IMR-90 (cell line): ENCODE data around the gene ACIN1. TPM values are rescaled to one million over a fixed set of nuclear protein-coding genes. Genes with fewer than 3 reads are reported as not detected.

Experiments
- ATAC-seq: fragments of 200-7000 bp; cut with Tn5 transposase; 2 replicates; pipeline ENCODE4 v1.9.1; 2020; ENCODE audit warnings: low read depth, mild to moderate bottlenecking, moderate library complexity
- BruUV-seq: library from RNA; stranded (reverse); fragments of 400-500 nt; replicated peaks from 2 replicates; lab custom pipeline; 2021; lab: Mats Ljungman, UMichigan
- CTCF ChIA-PET: fragments of 300-600 bp; formaldehyde crosslinking; extraction: SDS; loops from one replicate; lab custom pipeline; 2021; ENCODE audit warnings: antibody characterized with exemption; lab: Yijun Ruan, JAX
- POLR2A ChIA-PET: fragments of 300-600 bp; sonication (Branson Sonifier 250); formaldehyde crosslinking; loops from one replicate; lab custom pipeline; 2022; ENCODE audit warnings: antibody characterized with exemption; ENCODE audit not compliant: unreplicated experiment; lab: Charles Lee
- DNase-seq: peaks from one replicate; pipeline ENCODE4 v3.0.0; 2013
- H2AFZ ChIP-seq: replicated peaks from 2 replicates; pipeline ENCODE3; 2013; ENCODE audit warnings: low read length, mild to moderate bottlenecking; ENCODE audit not compliant: poor library complexity
- H2AK5ac ChIP-seq: 2 replicates; pipeline ENCODE4 v1.6.1; 2013; ENCODE audit warnings: low read depth, low read length, inconsistent platforms
- H2AK9ac ChIP-seq: replicated peaks from 2 replicates; pipeline ENCODE3; 2013; ENCODE audit warnings: mild to moderate bottlenecking, low read depth, low read length, moderate library complexity; ENCODE audit not compliant: poor library complexity
- H2BK120ac ChIP-seq: 2 replicates; pipeline ENCODE4 v1.6.1; 2013; ENCODE audit warnings: low read depth, low read length, inconsistent platforms
- H2BK15ac ChIP-seq: 3 replicates; pipeline ENCODE4 v1.6.1; 2013; ENCODE audit warnings: low read depth, low read length, inconsistent platforms
- H2BK20ac ChIP-seq: 2 replicates; pipeline ENCODE4 v1.6.1; 2013; ENCODE audit warnings: low read depth, mild to moderate bottlenecking, inconsistent platforms, low read length, moderate library complexity
- H2BK5ac ChIP-seq: 2 replicates; pipeline ENCODE4 v1.6.1; 2013; ENCODE audit warnings: mild to moderate bottlenecking, low read depth, low read length, inconsistent platforms; ENCODE audit not compliant: poor library complexity, severe bottlenecking
- H3K14ac ChIP-seq: replicated peaks from 2 replicates; pipeline ENCODE4 v1.6.1; 2013; ENCODE audit warnings: low read depth, low read length, inconsistent platforms
- H3K18ac ChIP-seq: 2 replicates; pipeline ENCODE4 v1.6.1; 2013; ENCODE audit warnings: low read depth, low read length, control low read depth
- H3K23ac ChIP-seq: 2 replicates; pipeline ENCODE4 v1.6.1; 2013; ENCODE audit warnings: low read depth, low read length, inconsistent platforms
- H3K27ac ChIP-seq: 2 replicates; pipeline ENCODE4 v1.5.1; 2013; ENCODE audit warnings: mild to moderate bottlenecking, control low read depth, low read length; ENCODE audit not compliant: insufficient read depth
- H3K27me3 ChIP-seq: 2 replicates; pipeline ENCODE4 v1.6.1; 2013; ENCODE audit warnings: low read length; ENCODE audit not compliant: control insufficient read depth, insufficient read depth
- H3K36me3 ChIP-seq: 2 replicates; pipeline ENCODE4 v1.6.1; 2013; ENCODE audit warnings: low read length, mixed read lengths; ENCODE audit not compliant: control insufficient read depth, insufficient read depth
- H3K4ac ChIP-seq: 2 replicates; pipeline ENCODE4 v1.6.1; 2013; ENCODE audit warnings: low read depth, low read length, inconsistent platforms
- H3K4me1 ChIP-seq: 2 replicates; pipeline ENCODE4 v1.6.1; 2013; ENCODE audit warnings: low read length, mixed read lengths; ENCODE audit not compliant: control insufficient read depth, insufficient read depth
- H3K4me2 ChIP-seq: 2 replicates; pipeline ENCODE4 v1.6.1; 2013; ENCODE audit warnings: low read depth, mild to moderate bottlenecking, control low read depth, low read length, moderate library complexity
- H3K4me3 ChIP-seq: 2 replicates; pipeline ENCODE4 v1.5.1; 2013; ENCODE audit warnings: low read depth, mild to moderate bottlenecking, control low read depth, low read length, moderate library complexity; ENCODE audit not compliant: insufficient read depth
- H3K56ac ChIP-seq: 2 replicates; pipeline ENCODE4 v1.6.1; 2013; ENCODE audit warnings: low read length, inconsistent platforms; ENCODE audit not compliant: insufficient read depth; ENCODE audit errors: extremely low read depth
- H3K79me1 ChIP-seq, 2 experiments: 2 replicates each; pipeline ENCODE4 v1.6.1; 2013; ENCODE audit warnings: low read length in 2 of 2, inconsistent platforms in 1 of 2, low read depth in 1 of 2
- H3K9ac ChIP-seq: 2 replicates; pipeline ENCODE4 v1.6.1; 2013; ENCODE audit warnings: low read depth, low read length, control low read depth
- H3K9me1 ChIP-seq: 2 replicates; pipeline ENCODE4 v1.6.1; 2013; ENCODE audit warnings: low read length, inconsistent platforms; ENCODE audit not compliant: insufficient read depth
- H3K9me3 ChIP-seq: 2 replicates; pipeline ENCODE4 v1.6.1; 2013; ENCODE audit warnings: low read length; ENCODE audit not compliant: control insufficient read depth, insufficient read depth
- H4K20me1 ChIP-seq: 2 replicates; pipeline ENCODE4 v1.6.1; 2013; ENCODE audit warnings: low read length, inconsistent platforms; ENCODE audit not compliant: insufficient read depth
- H4K5ac ChIP-seq: 2 replicates; pipeline ENCODE4 v1.6.1; 2013; ENCODE audit warnings: mild to moderate bottlenecking, low read depth, low read length, control low read depth
- H4K8ac ChIP-seq, 2 experiments: 2 replicates each; pipeline ENCODE4 v1.6.1; 2013; ENCODE audit warnings: low read depth in 2 of 2, low read length in 2 of 2, control low read depth in 1 of 2, inconsistent platforms in 1 of 2
- H4K91ac ChIP-seq: 2 replicates; pipeline ENCODE4 v1.6.1; 2013; ENCODE audit warnings: low read depth, low read length, inconsistent platforms; ENCODE audit not compliant: insufficient read depth
- MAFK ChIP-seq: IDR thresholded peaks from 2 replicates; pipeline ENCODE4 v1.6.1; 2012; ENCODE audit warnings: low read depth, low read length, improper control_type of control experiment
- POLR2A ChIP-seq: IDR thresholded peaks from 2 replicates; pipeline ENCODE4 v1.6.1; 2012; ENCODE audit warnings: mild to moderate bottlenecking, low read depth, low read length
- whole genome bisulfite sequencing, 2 experiments: methylation state at CpG; one replicate each; pipeline versions ENCODE4 v1.1.5 to v1.1.7; 2013; ENCODE audit warnings: missing lambda C conversion rate in 2 of 2; ENCODE audit not compliant: insufficient read length in 1 of 2; ENCODE audit errors: extremely low coverage in 2 of 2; 5-methylcytosine and 5-hydroxymethylcytosine counted together
- dilution Hi-C: fragments of 300-500 bp; cut with HindIII; formaldehyde crosslinking; loops from one replicate; pipeline ENCODE4 v1.14.3; 2018; ENCODE audit warnings: low sequenced_read_pairs; ENCODE audit not compliant: unreplicated experiment
- in situ Hi-C: fragments of 300-500 bp; cut with MboI; formaldehyde crosslinking; loops from 3 replicates; pipeline ENCODE4 v1.14.3; 2019; ENCODE audit warnings: low sequenced_read_pairs, inconsistent platforms, mixed read lengths
- intact Hi-C: fragments of 100-400 bp; cut with micrococcal nuclease; formaldehyde crosslinking; loops from 2 replicates; pipeline ENCODE4 v1.10.0; 2022
- polyA plus RNA-seq, 3 experiments: library from polyadenylated mRNA; depleted of rRNA; stranded (reverse); fragments of >200 nt; gene quantifications; 2 replicates each; pipeline ENCODE4 v1.2.3, GENCODE V29; 2012; ENCODE audit warnings: low replicate concordance in 1 of 3
- total RNA-seq: library from RNA; depleted of rRNA; stranded (reverse); fragments of >200 nt; gene quantifications from 2 replicates; pipeline ENCODE4 v1.2.3, GENCODE V29; 2012

ACIN1 gene
- total and polyA plus RNA-seq, 2 of the 4 experiments (the other 2 are of a cell fraction): 73.8 to 185 TPM

DNA sequence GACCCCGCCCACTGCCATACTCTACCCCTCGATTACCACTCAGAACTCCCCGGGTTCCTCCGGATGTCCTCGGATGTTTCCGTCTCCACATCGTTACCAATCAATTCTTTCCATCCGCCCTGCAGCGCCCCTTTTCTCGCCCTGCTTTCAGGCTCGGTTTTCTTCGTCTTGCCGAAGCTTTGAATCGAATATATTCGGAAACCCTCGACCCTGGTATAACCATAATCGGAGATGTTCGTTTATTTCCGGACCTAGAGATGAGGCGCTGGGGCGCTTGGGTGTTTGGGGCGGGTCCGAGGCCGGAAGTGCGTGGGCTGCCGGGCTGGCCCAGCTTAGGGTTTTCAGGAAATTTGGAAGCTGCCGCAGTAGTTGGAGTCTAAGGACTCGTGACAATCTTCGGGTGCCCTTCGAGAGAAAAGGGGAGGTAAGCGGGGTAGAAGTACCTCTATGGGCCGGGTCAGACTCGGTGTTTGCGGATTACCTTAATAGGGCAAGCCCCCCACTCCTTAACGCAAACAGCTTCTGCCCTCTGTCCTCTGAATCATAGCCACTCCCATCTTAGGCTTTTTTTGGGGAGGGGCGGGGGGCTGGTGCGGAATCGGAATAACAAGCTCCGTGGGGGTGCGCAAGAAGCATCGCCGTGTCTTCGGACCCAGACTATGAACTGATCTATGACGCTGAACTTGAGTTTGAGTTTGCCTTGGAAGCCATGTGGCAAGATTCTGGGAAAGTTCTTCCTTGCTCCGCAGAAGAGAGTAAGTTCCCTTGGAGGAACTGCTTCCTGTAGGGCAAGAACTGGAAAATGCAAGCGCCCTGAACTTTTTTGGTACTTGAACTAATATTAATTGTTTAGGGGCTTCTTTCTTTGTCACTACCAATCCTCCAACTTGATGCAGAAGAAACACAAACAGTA is 516 bp upstream of the ACIN1 start, which contains the start of gene C14orf119:
Gene C14orf119 (plus strand): TSS at position 310 of the 913 bp plus-strand sequence. CDS start 2,154 bp downstream, outside the sequence.
- H3K27ac ChIP-seq: peak within 1 kb of the TSS; percentile 97
- ATAC-seq: peak; percentile 91
- H3K18ac ChIP-seq: peak within 1 kb of the TSS; percentile 82
- peaks cover 3% of the 10 kb centered on the region; the same call in 1 of the 2 replicates for H3K4me1 ChIP-seq
- POLR2A ChIA-PET: interaction anchor here (0.5 to 1.2 kb wide), 11 partner anchors 15 to 221 kb away, joined by 3 to 9 read pairs (median 4); no protein-coding TSS in a partner anchor
- H3K9me1 ChIP-seq: peaks cover 11% of the 10 kb centered on the region
- peak within 1 kb of the TSS; percentile 98 for H3K14ac ChIP-seq
- H4K8ac ChIP-seq: peak within 1 kb of the TSS; percentile 88 to 98
- H2AFZ ChIP-seq: peak within 1 kb of the TSS; percentile 94
- H3K56ac ChIP-seq: peak within 1 kb of the TSS; percentile 94
- peak within 1 kb of the TSS; percentile 99 for H3K4me2 ChIP-seq
- 1% methylated on average over 20 of the region's 46 CpGs; no CpG with 5 or more reads in 1 of the 2 experiments for WGBS, 2 experiments
- H2BK5ac ChIP-seq: peak within 1 kb of the TSS; percentile 95
- CTCF ChIA-PET: interaction anchor here (0.6 to 3.5 kb wide), 11 partner anchors 11 to 92 kb away, joined by 3 to 19 read pairs (median 5); no protein-coding TSS in a partner anchor
- TF ChIP-seq POLR2A: peak; percentile 91; the same call in 1 of the 2 replicates
- no peak for TF ChIP-seq MAFK
- H2BK15ac ChIP-seq: peak within 1 kb of the TSS; percentile 71; the same call in 1 of the 3 replicates
- intact Hi-C loops: loop anchor here (2.0 kb wide), 1 partner anchor 17 kb away; no protein-coding TSS in a partner anchor
- H3K9ac ChIP-seq: peak within 1 kb of the TSS; percentile 97
- in situ Hi-C loops: loop anchor here (25.0 kb wide), 1 partner anchor 1042 kb away; the partner anchor contains the start of genes EMC9, FITM1, PSME1 and PSME2
- peak within 1 kb of the TSS; percentile 83 for H4K5ac ChIP-seq
- peaks cover 14% of the 10 kb centered on the region for H3K36me3 ChIP-seq
- peak within 1 kb of the TSS; percentile 92 for H2AK9ac ChIP-seq
- peak within 1 kb of the TSS; percentile 95 for H3K23ac ChIP-seq
- peak within 1 kb of the TSS; percentile 98 for H3K4ac ChIP-seq
- peak; percentile 99 for DNase-seq
- H3K27me3 ChIP-seq: no peaks in the 10 kb centered on the region
- peak within 1 kb of the TSS; percentile 96 for H4K91ac ChIP-seq
- H2BK120ac ChIP-seq: peak within 1 kb of the TSS; percentile 79
- dilution Hi-C loops: no loop called here
- peak within 1 kb of the TSS; percentile 67 for H3K4me3 ChIP-seq
- no peaks in the 10 kb centered on the region for H3K9me3 ChIP-seq
- peaks cover 17 to 64% of the 10 kb centered on the region in 2 experiments; a peak in 3 of 4 replicates for H3K79me1 ChIP-seq
- peak within 1 kb of the TSS; percentile 94 for H2AK5ac ChIP-seq
- H4K20me1 ChIP-seq: peaks cover 50% of the 10 kb centered on the region; the same call in 1 of the 2 replicates
- H2BK20ac ChIP-seq: peak within 1 kb of the TSS; percentile 49; the same call in 1 of the 2 replicates
- TSS peak; percentile 46 for BruUV-seq
